HepG2 (cell line): ENCODE data around the gene SRRT. TPM values are rescaled to one million over a fixed set of nuclear protein-coding genes. Genes with fewer than 3 reads are reported as not detected.

ENCODE experiments used
- EHMT2 ChIP-seq: fragments of 200-600 bp; sonication (generic); IDR thresholded peaks from 2 replicates; pipeline ENCODE4 v1.7.0; 2017; ENCODE audit warnings: antibody characterized with exemption, low read depth, low read length, borderline replicate concordance
- ELF1 ChIP-seq: sonication (generic); formaldehyde crosslinking; IDR thresholded peaks from 2 replicates; pipeline ENCODE4 v1.4.0; 2020; ENCODE audit warnings: missing genetic modification reagents
- FOXK1 ChIP-seq: sonication (generic); formaldehyde crosslinking; IDR thresholded peaks from 2 replicates; pipeline ENCODE4 v1.4.0; 2020; ENCODE audit warnings: low read depth, missing genetic modification reagents, borderline replicate concordance
- HDAC6 ChIP-seq: fragments of 200-600 bp; sonication (generic); IDR thresholded peaks from 2 replicates; pipeline ENCODE4 v1.7.0; 2017; ENCODE audit warnings: mild to moderate bottlenecking, antibody characterized with exemption, low read length, low read depth
- POGZ ChIP-seq: sonication (generic); formaldehyde crosslinking; IDR thresholded peaks from 2 replicates; pipeline ENCODE4 v1.4.0; 2020; ENCODE audit warnings: mild to moderate bottlenecking, missing genetic modification reagents
- PPARG ChIP-seq: conservative IDR thresholded peaks from 2 replicates; pipeline ENCODE4 v1.6.1; 2016; ENCODE audit warnings: missing biosample characterization, missing genetic modification reagents
- RBAK ChIP-seq: sonication (generic); formaldehyde crosslinking; IDR thresholded peaks from 2 replicates; pipeline ENCODE4 v1.5.1; 2020; ENCODE audit warnings: mild to moderate bottlenecking, missing genetic modification reagents
- RCOR2 ChIP-seq: IDR thresholded peaks from 2 replicates; pipeline ENCODE4 v1.6.1; 2016; ENCODE audit warnings: missing biosample characterization, missing genetic modification reagents
- SAP130 ChIP-seq: IDR thresholded peaks from 2 replicates; pipeline ENCODE4 v1.6.1; 2016; ENCODE audit warnings: low read depth
- TMF1 ChIP-seq: sonication (generic); formaldehyde crosslinking; IDR thresholded peaks from 2 replicates; pipeline ENCODE4 v1.8.1; 2022; ENCODE audit warnings: low read depth, missing genetic modification reagents
- U2AF1 ChIP-seq: fragments of 200-400 bp; formaldehyde crosslinking; optimal IDR thresholded peaks from 2 replicates; pipeline ENCODE3; 2017; ENCODE audit warnings: mild to moderate bottlenecking, low read depth, low read length
- ZNF10 ChIP-seq: sonication (generic); formaldehyde crosslinking; IDR thresholded peaks from 2 replicates; pipeline ENCODE4 v1.4.0; 2020; ENCODE audit warnings: mild to moderate bottlenecking, low read depth, missing genetic modification reagents, borderline replicate concordance
- ZNF432 ChIP-seq: sonication (generic); formaldehyde crosslinking; IDR thresholded peaks from 2 replicates; pipeline ENCODE4 v1.5.0; 2020; ENCODE audit warnings: missing genetic modification reagents, mild to moderate bottlenecking, borderline replicate concordance
- ZNF496 ChIP-seq: sonication (generic); formaldehyde crosslinking; IDR thresholded peaks from 2 replicates; pipeline ENCODE4 v1.8.1; 2023; ENCODE audit warnings: mild to moderate bottlenecking, moderate library complexity, missing genetic modification reagents; ENCODE audit not compliant: insufficient replicate concordance
- ZNF605 ChIP-seq: sonication (generic); formaldehyde crosslinking; IDR thresholded peaks from 2 replicates; pipeline ENCODE4 v1.8.0; 2022; ENCODE audit warnings: mild to moderate bottlenecking, missing genetic modification reagents
- ZNF878 ChIP-seq: sonication (generic); formaldehyde crosslinking; IDR thresholded peaks from 2 replicates; pipeline ENCODE4 v1.8.1; 2023; ENCODE audit warnings: mild to moderate bottlenecking, missing genetic modification reagents, moderate library complexity
- ZSCAN12 ChIP-seq: sonication (generic); formaldehyde crosslinking; IDR thresholded peaks from 2 replicates; pipeline ENCODE4 v1.9.0; 2021; ENCODE audit warnings: mild to moderate bottlenecking, missing genetic modification reagents
- polyA plus RNA-seq, 8 experiments: library from polyadenylated mRNA; depleted of rRNA in 3 of 8; stranded (reverse) in 7 of 8; unstranded in 1 of 8; fragments of >200 nt; fragmentation: Illumina TruSeq in 4 of 8; extraction: Trizol in 4 of 8; gene quantifications; 2 replicates each; pipeline versions ENCODE4 v1.2.1 to v1.2.3, GENCODE V29; 2011 to 2016; ENCODE audit warnings: low read depth in 4 of 8, missing spikeins in 1 of 8, mixed read lengths in 1 of 8; ENCODE audit not compliant: insufficient read depth in 1 of 8
- total RNA-seq, 5 experiments: library from RNA; depleted of rRNA; stranded (reverse); fragments of >200 nt; fragmentation: Illumina TruSeq; extraction: Trizol; gene quantifications; 2 replicates each; pipeline ENCODE4 v1.2.3, GENCODE V29; 2016; ENCODE audit warnings: low read depth in 1 of 5
- TF ChIP-seq, protein P1 (sequence below): sonication (generic); formaldehyde crosslinking; IDR thresholded peaks from 2 replicates; pipeline ENCODE4 v1.8.0; 2022; ENCODE audit warnings: mild to moderate bottlenecking, missing genetic modification reagents; ENCODE audit not compliant: insufficient replicate concordance
- TF ChIP-seq, protein P2 (sequence below): sonication (generic); formaldehyde crosslinking; IDR thresholded peaks from 2 replicates; pipeline ENCODE4 v1.4.0; 2020; ENCODE audit warnings: missing genetic modification reagents; ENCODE audit errors: not compliant biosample characterization
- TF ChIP-seq, protein P3 (sequence below): sonication (generic); formaldehyde crosslinking; IDR thresholded peaks from 2 replicates; pipeline ENCODE4 v1.4.0; 2020; ENCODE audit warnings: missing genetic modification reagents
- TF ChIP-seq, protein P4 (sequence below): sonication (generic); formaldehyde crosslinking; IDR thresholded peaks from 2 replicates; pipeline ENCODE4 v1.4.0; 2020; ENCODE audit warnings: missing genetic modification reagents
- TF ChIP-seq, protein P5 (sequence below): sonication (generic); formaldehyde crosslinking; IDR thresholded peaks from 2 replicates; pipeline ENCODE4 v1.5.1; 2020; ENCODE audit warnings: mild to moderate bottlenecking, missing genetic modification reagents, borderline replicate concordance

Gene SRRT
- total and polyA plus RNA-seq, 2 of the 13 experiments (the other 11 are each of a cell fraction or from before 2014, with no cell fraction given) = 26.2 to 106 TPM

GRCh38 chr7:100874577-100875355 is at the start of gene SRRT (continued):
- TF ChIP-seq, protein P1, sequence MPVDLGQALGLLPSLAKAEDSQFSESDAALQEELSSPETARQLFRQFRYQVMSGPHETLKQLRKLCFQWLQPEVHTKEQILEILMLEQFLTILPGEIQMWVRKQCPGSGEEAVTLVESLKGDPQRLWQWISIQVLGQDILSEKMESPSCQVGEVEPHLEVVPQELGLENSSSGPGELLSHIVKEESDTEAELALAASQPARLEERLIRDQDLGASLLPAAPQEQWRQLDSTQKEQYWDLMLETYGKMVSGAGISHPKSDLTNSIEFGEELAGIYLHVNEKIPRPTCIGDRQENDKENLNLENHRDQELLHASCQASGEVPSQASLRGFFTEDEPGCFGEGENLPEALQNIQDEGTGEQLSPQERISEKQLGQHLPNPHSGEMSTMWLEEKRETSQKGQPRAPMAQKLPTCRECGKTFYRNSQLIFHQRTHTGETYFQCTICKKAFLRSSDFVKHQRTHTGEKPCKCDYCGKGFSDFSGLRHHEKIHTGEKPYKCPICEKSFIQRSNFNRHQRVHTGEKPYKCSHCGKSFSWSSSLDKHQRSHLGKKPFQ = peak; percentile 72
- TF ChIP-seq ZNF496 (CRISPR knock-in tag) (no peak), ZNF878 (CRISPR knock-in tag) (peak; percentile 88), U2AF1 (no peak), RBAK (no peak), POGZ (peak; percentile 97), SAP130 (CRISPR knock-in tag) (peak; percentile 85), PPARG (CRISPR knock-in tag) (peak; percentile 49; the same call in 1 of the 2 replicates), EHMT2 (no peak), ZNF605 (CRISPR knock-in tag) (no peak), RCOR2 (CRISPR knock-in tag) (no peak; the same call in 1 of the 2 replicates), FOXK1 (CRISPR knock-in tag) (peak; percentile 62; the same call in 1 of the 2 replicates), ZSCAN12 (CRISPR knock-in tag) (no peak; the same call in 1 of the 2 replicates), ZNF10 (CRISPR knock-in tag) (no peak), TMF1 (CRISPR knock-in tag) (peak; percentile 89), ZNF432 (no peak), ELF1 (CRISPR knock-in tag) (peak; percentile 92), HDAC6 (no peak)
- TF ChIP-seq, protein P2, sequence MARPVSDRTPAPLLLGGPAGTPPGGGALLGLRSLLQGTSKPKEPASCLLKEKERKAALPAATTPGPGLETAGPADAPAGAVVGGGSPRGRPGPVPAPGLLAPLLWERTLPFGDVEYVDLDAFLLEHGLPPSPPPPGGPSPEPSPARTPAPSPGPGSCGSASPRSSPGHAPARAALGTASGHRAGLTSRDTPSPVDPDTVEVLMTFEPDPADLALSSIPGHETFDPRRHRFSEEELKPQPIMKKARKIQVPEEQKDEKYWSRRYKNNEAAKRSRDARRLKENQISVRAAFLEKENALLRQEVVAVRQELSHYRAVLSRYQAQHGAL = no peak
- TF ChIP-seq, protein P3, sequence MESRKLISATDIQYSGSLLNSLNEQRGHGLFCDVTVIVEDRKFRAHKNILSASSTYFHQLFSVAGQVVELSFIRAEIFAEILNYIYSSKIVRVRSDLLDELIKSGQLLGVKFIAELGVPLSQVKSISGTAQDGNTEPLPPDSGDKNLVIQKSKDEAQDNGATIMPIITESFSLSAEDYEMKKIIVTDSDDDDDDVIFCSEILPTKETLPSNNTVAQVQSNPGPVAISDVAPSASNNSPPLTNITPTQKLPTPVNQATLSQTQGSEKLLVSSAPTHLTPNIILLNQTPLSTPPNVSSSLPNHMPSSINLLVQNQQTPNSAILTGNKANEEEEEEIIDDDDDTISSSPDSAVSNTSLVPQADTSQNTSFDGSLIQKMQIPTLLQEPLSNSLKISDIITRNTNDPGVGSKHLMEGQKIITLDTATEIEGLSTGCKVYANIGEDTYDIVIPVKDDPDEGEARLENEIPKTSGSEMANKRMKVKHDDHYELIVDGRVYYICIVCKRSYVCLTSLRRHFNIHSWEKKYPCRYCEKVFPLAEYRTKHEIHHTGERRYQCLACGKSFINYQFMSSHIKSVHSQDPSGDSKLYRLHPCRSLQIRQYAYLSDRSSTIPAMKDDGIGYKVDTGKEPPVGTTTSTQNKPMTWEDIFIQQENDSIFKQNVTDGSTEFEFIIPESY (CRISPR knock-in tag) = peak; percentile 60; the same call in 1 of the 2 replicates
- TF ChIP-seq, protein P4, sequence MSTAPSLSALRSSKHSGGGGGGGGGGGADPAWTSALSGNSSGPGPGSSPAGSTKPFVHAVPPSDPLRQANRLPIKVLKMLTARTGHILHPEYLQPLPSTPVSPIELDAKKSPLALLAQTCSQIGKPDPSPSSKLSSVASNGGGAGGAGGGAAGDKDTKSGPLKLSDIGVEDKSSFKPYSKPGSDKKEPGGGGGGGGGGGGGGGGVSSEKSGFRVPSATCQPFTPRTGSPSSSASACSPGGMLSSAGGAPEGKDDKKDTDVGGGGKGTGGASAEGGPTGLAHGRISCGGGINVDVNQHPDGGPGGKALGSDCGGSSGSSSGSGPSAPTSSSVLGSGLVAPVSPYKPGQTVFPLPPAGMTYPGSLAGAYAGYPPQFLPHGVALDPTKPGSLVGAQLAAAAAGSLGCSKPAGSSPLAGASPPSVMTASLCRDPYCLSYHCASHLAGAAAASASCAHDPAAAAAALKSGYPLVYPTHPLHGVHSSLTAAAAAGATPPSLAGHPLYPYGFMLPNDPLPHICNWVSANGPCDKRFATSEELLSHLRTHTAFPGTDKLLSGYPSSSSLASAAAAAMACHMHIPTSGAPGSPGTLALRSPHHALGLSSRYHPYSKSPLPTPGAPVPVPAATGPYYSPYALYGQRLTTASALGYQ (CRISPR knock-in tag) = no peak
- TF ChIP-seq, protein P5, sequence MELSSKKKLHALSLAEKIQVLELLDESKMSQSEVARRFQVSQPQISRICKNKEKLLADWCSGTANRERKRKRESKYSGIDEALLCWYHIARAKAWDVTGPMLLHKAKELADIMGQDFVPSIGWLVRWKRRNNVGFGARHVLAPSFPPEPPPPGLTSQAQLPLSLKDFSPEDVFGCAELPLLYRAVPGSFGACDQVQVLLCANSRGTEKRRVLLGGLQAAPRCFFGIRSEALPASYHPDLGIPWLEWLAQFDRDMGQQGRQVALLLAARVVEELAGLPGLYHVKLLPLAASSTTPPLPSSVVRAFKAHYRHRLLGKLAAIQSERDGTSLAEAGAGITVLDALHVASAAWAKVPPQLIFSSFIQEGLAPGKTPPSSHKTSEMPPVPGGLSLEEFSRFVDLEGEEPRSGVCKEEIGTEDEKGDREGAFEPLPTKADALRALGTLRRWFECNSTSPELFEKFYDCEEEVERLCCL = no peak
